GM23338 (cell line): ENCODE results near the gene CFAP77. TPM values are rescaled to one million over a fixed set of nuclear protein-coding genes. Genes with fewer than 3 reads are reported as not detected.

ENCODE experiments used
- ATAC-seq: fragments of 200-7000 bp; cut with Tn5 transposase; 3 replicates; pipeline ENCODE4 v1.9.1; 2020
- DNase-seq: peaks from one replicate; pipeline ENCODE4 v3.0.0-alpha.2; 2015; ENCODE audit warnings: low spot score
- H2AFZ ChIP-seq: fragments of 200-600 bp; sonication (generic); 2 replicates; pipeline ENCODE4 v1.8.0; 2016; ENCODE audit warnings: antibody characterized with exemption, mild to moderate bottlenecking, moderate library complexity
- H3F3A ChIP-seq: fragments of 200-600 bp; sonication (generic); replicated peaks from 2 replicates; pipeline ENCODE4 v1.8.0; 2017; ENCODE audit warnings: antibody characterized with exemption, mixed run types, low read depth
- H3K27ac ChIP-seq: fragments of 200-600 bp; sonication (generic); 2 replicates; pipeline ENCODE4 v1.6.1; 2016; ENCODE audit warnings: low read depth
- H3K27me3 ChIP-seq: fragments of 200-600 bp; sonication (generic); 2 replicates; pipeline ENCODE4 v1.8.0; 2016; ENCODE audit warnings: mild to moderate bottlenecking, mixed run types, moderate library complexity; ENCODE audit not compliant: insufficient read depth
- H3K36me3 ChIP-seq: fragments of 200-600 bp; sonication (generic); 2 replicates; pipeline ENCODE4 v1.8.0; 2016; ENCODE audit warnings: mild to moderate bottlenecking; ENCODE audit not compliant: insufficient read depth
- H3K4me1 ChIP-seq: fragments of 200-600 bp; sonication (generic); 2 replicates; pipeline ENCODE4 v1.8.0; 2016; ENCODE audit warnings: mild to moderate bottlenecking, moderate library complexity; ENCODE audit not compliant: insufficient read depth
- H3K4me2 ChIP-seq: fragments of 200-600 bp; sonication (generic); 2 replicates; pipeline ENCODE4 v1.7.1; 2017; ENCODE audit warnings: mixed run types
- H3K4me3 ChIP-seq: fragments of 200-600 bp; sonication (generic); 2 replicates; pipeline ENCODE4 v1.6.1; 2016; ENCODE audit warnings: mixed run types
- H3K79me2 ChIP-seq: fragments of 200-600 bp; sonication (generic); replicated peaks from 2 replicates; pipeline ENCODE4 v1.8.0; 2017; ENCODE audit warnings: mild to moderate bottlenecking; ENCODE audit not compliant: insufficient read depth
- H3K9me2 ChIP-seq: fragments of 200-600 bp; sonication (generic); 2 replicates; pipeline ENCODE4 v1.8.0; 2017; ENCODE audit not compliant: insufficient read depth
- H4K20me1 ChIP-seq: fragments of 200-600 bp; sonication (generic); replicated peaks from 2 replicates; pipeline ENCODE4 v1.8.0; 2017; ENCODE audit warnings: mild to moderate bottlenecking; ENCODE audit not compliant: insufficient read depth
- H3K27ac Mint-ChIP-seq: 2 replicates; pipeline ENCODE4 v1.8.0; 2020; ENCODE audit warnings: inconsistent platforms, mild to moderate bottlenecking, moderate library complexity, mixed read lengths
- H3K27me3 Mint-ChIP-seq: 3 replicates; pipeline ENCODE4 v1.8.0; 2022; ENCODE audit warnings: low read depth, mild to moderate bottlenecking, moderate library complexity, mixed read lengths, inconsistent platforms; ENCODE audit not compliant: insufficient read depth, poor library complexity
- H3K36me3 Mint-ChIP-seq: 3 replicates; pipeline ENCODE4 v1.8.0; 2021; ENCODE audit warnings: low read depth, mild to moderate bottlenecking, inconsistent platforms, moderate library complexity, mixed read lengths
- H3K4me1 Mint-ChIP-seq: 3 replicates; pipeline ENCODE4 v1.8.0; 2020; ENCODE audit warnings: mild to moderate bottlenecking, inconsistent platforms, mixed read lengths
- H3K4me3 Mint-ChIP-seq: 3 replicates; pipeline ENCODE4 v1.8.0; 2021; ENCODE audit warnings: moderate library complexity, mild to moderate bottlenecking, inconsistent platforms, mixed read lengths
- H3K9me3 Mint-ChIP-seq: 3 replicates; pipeline ENCODE4 v1.8.0; 2020; ENCODE audit warnings: moderate library complexity, mild to moderate bottlenecking, inconsistent platforms, mixed read lengths
- CREB1 ChIP-seq: fragments of 250-450 bp; sonication (Bioruptor Pico); IDR thresholded peaks from 2 replicates; pipeline ENCODE4 v1.5.0; 2020; ENCODE audit warnings: low read depth, mild to moderate bottlenecking, moderate library complexity
- EZH2 ChIP-seq: fragments of 200-600 bp; sonication (generic); IDR thresholded peaks from one replicate; pipeline ENCODE4 v1.8.0; 2017; ENCODE audit warnings: antibody characterized with exemption, mild to moderate bottlenecking, low read depth; ENCODE audit not compliant: unreplicated experiment
- EZH2phosphoT487 ChIP-seq: fragments of 200-600 bp; sonication (generic); IDR thresholded peaks from one replicate; pipeline ENCODE4 v1.8.1; 2018; ENCODE audit warnings: antibody characterized with exemption; ENCODE audit not compliant: unreplicated experiment
- JUNB ChIP-seq: IDR thresholded peaks from one replicate; pipeline ENCODE4 v1.6.1; 2016; ENCODE audit warnings: antibody characterized with exemption; ENCODE audit not compliant: unreplicated experiment
- NANOG ChIP-seq: IDR thresholded peaks from 2 replicates; pipeline ENCODE4 v1.6.1; 2016; ENCODE audit warnings: antibody characterized with exemption, borderline replicate concordance
- POLR2AphosphoS5 ChIP-seq: IDR thresholded peaks from 2 replicates; pipeline ENCODE4 v1.6.1; 2016; ENCODE audit warnings: antibody characterized with exemption, low read depth
- STAT1 ChIP-seq: IDR thresholded peaks from one replicate; pipeline ENCODE4 v1.6.1; 2016; ENCODE audit warnings: antibody characterized with exemption; ENCODE audit not compliant: unreplicated experiment
- ZNF114 ChIP-seq: fragments of 250-450 bp; sonication (Bioruptor Pico); IDR thresholded peaks from 2 replicates; pipeline ENCODE4 v1.5.0; 2020; ENCODE audit warnings: mild to moderate bottlenecking, moderate library complexity
- ZNF331 ChIP-seq: fragments of 250-450 bp; sonication (Bioruptor Pico); IDR thresholded peaks from 2 replicates; pipeline ENCODE4 v1.5.0; 2020; ENCODE audit warnings: low read depth, mild to moderate bottlenecking, moderate library complexity
- polyA plus RNA-seq: library from polyadenylated mRNA; unstranded; fragments of >200 nt; fragmentation: Nextera tagmentation; extraction: Ambion mirVana; gene quantifications from 2 replicates; pipeline ENCODE4 v1.2.1, GENCODE V29; 2016
- total RNA-seq: library from RNA; depleted of rRNA; stranded (reverse); fragments of >200 nt; shearing (Covaris generic); gene quantifications from 2 replicates; pipeline ENCODE4 v1.2.3, GENCODE V29; 2014
- TF ChIP-seq, protein P1 (sequence below): IDR thresholded peaks from one replicate; pipeline ENCODE4 v1.6.1; 2018; ENCODE audit warnings: antibody characterized with exemption; ENCODE audit not compliant: unreplicated experiment
- TF ChIP-seq, protein P2 (sequence below): IDR thresholded peaks from 2 replicates; pipeline ENCODE4 v1.6.1; 2016; ENCODE audit warnings: antibody characterized with exemption
- TF ChIP-seq, protein P3 (sequence below), 2 experiments: fragments of 200-600 bp in 1 of 2; sonication (generic) in 1 of 2; conservative IDR thresholded peaks; 2 replicates each; pipeline versions ENCODE4 v1.5.1 to v1.6.1; 2016 to 2017; ENCODE audit warnings: antibody characterized with exemption in 2 of 2, low read depth in 2 of 2, mild to moderate bottlenecking in 2 of 2, moderate library complexity in 1 of 2
- TF ChIP-seq, protein P4 (sequence below): fragments of 250-450 bp; sonication (Bioruptor Pico); IDR thresholded peaks from 2 replicates; pipeline ENCODE4 v1.5.0; 2020; ENCODE audit warnings: mild to moderate bottlenecking, moderate library complexity

The CFAP77 gene
- total and polyA plus RNA-seq, 2 experiments from 2014 or later: 0.97 to 1.3 TPM

DNA sequence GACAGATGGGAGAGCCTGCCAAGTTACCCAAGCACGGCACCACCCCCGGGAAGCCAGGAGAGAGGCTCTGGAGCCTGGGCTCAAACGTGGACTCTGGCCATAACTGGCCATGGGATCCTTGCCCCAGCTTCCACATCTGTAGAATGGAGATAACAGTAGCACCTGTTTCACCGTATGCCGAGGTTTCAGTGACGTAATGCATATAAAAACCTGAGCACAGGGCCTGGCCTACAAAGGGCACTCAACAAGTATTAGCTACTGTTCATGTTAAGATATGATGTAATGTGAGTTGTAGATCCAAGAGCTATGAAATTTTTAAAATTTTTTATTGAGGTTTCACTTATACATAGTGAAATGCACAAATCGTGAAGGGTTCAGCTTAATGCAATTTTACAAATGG lies 90.2 kb downstream of the CFAP77 start:
- no peak overlapping the region for H3K4me3 ChIP-seq
- no peak overlapping the region for H3K27ac ChIP-seq
- ATAC-seq (no peak), DNase-seq (no peak)
- H3K4me1 Mint-ChIP-seq: peaks cover 22% of the 10 kb centered on the region
- no peaks in the 10 kb centered on the region for H3K36me3 Mint-ChIP-seq
- H3K4me2 ChIP-seq: no peak overlapping the region
- H2AFZ ChIP-seq: no peak overlapping the region
- TF ChIP-seq, protein P1, sequence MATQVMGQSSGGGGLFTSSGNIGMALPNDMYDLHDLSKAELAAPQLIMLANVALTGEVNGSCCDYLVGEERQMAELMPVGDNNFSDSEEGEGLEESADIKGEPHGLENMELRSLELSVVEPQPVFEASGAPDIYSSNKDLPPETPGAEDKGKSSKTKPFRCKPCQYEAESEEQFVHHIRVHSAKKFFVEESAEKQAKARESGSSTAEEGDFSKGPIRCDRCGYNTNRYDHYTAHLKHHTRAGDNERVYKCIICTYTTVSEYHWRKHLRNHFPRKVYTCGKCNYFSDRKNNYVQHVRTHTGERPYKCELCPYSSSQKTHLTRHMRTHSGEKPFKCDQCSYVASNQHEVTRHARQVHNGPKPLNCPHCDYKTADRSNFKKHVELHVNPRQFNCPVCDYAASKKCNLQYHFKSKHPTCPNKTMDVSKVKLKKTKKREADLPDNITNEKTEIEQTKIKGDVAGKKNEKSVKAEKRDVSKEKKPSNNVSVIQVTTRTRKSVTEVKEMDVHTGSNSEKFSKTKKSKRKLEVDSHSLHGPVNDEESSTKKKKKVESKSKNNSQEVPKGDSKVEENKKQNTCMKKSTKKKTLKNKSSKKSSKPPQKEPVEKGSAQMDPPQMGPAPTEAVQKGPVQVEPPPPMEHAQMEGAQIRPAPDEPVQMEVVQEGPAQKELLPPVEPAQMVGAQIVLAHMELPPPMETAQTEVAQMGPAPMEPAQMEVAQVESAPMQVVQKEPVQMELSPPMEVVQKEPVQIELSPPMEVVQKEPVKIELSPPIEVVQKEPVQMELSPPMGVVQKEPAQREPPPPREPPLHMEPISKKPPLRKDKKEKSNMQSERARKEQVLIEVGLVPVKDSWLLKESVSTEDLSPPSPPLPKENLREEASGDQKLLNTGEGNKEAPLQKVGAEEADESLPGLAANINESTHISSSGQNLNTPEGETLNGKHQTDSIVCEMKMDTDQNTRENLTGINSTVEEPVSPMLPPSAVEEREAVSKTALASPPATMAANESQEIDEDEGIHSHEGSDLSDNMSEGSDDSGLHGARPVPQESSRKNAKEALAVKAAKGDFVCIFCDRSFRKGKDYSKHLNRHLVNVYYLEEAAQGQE: no peak
- TF ChIP-seq, protein P2, sequence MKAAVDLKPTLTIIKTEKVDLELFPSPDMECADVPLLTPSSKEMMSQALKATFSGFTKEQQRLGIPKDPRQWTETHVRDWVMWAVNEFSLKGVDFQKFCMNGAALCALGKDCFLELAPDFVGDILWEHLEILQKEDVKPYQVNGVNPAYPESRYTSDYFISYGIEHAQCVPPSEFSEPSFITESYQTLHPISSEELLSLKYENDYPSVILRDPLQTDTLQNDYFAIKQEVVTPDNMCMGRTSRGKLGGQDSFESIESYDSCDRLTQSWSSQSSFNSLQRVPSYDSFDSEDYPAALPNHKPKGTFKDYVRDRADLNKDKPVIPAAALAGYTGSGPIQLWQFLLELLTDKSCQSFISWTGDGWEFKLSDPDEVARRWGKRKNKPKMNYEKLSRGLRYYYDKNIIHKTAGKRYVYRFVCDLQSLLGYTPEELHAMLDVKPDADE: no peak
- no peak for TF ChIP-seq STAT1
- TF ChIP-seq, protein P3, sequence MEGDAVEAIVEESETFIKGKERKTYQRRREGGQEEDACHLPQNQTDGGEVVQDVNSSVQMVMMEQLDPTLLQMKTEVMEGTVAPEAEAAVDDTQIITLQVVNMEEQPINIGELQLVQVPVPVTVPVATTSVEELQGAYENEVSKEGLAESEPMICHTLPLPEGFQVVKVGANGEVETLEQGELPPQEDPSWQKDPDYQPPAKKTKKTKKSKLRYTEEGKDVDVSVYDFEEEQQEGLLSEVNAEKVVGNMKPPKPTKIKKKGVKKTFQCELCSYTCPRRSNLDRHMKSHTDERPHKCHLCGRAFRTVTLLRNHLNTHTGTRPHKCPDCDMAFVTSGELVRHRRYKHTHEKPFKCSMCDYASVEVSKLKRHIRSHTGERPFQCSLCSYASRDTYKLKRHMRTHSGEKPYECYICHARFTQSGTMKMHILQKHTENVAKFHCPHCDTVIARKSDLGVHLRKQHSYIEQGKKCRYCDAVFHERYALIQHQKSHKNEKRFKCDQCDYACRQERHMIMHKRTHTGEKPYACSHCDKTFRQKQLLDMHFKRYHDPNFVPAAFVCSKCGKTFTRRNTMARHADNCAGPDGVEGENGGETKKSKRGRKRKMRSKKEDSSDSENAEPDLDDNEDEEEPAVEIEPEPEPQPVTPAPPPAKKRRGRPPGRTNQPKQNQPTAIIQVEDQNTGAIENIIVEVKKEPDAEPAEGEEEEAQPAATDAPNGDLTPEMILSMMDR (conservative IDR thresholded peaks at IDR 0.05; ENCODE audit: low read depth in 2 of 2): no peak
- TF ChIP-seq, protein P4, sequence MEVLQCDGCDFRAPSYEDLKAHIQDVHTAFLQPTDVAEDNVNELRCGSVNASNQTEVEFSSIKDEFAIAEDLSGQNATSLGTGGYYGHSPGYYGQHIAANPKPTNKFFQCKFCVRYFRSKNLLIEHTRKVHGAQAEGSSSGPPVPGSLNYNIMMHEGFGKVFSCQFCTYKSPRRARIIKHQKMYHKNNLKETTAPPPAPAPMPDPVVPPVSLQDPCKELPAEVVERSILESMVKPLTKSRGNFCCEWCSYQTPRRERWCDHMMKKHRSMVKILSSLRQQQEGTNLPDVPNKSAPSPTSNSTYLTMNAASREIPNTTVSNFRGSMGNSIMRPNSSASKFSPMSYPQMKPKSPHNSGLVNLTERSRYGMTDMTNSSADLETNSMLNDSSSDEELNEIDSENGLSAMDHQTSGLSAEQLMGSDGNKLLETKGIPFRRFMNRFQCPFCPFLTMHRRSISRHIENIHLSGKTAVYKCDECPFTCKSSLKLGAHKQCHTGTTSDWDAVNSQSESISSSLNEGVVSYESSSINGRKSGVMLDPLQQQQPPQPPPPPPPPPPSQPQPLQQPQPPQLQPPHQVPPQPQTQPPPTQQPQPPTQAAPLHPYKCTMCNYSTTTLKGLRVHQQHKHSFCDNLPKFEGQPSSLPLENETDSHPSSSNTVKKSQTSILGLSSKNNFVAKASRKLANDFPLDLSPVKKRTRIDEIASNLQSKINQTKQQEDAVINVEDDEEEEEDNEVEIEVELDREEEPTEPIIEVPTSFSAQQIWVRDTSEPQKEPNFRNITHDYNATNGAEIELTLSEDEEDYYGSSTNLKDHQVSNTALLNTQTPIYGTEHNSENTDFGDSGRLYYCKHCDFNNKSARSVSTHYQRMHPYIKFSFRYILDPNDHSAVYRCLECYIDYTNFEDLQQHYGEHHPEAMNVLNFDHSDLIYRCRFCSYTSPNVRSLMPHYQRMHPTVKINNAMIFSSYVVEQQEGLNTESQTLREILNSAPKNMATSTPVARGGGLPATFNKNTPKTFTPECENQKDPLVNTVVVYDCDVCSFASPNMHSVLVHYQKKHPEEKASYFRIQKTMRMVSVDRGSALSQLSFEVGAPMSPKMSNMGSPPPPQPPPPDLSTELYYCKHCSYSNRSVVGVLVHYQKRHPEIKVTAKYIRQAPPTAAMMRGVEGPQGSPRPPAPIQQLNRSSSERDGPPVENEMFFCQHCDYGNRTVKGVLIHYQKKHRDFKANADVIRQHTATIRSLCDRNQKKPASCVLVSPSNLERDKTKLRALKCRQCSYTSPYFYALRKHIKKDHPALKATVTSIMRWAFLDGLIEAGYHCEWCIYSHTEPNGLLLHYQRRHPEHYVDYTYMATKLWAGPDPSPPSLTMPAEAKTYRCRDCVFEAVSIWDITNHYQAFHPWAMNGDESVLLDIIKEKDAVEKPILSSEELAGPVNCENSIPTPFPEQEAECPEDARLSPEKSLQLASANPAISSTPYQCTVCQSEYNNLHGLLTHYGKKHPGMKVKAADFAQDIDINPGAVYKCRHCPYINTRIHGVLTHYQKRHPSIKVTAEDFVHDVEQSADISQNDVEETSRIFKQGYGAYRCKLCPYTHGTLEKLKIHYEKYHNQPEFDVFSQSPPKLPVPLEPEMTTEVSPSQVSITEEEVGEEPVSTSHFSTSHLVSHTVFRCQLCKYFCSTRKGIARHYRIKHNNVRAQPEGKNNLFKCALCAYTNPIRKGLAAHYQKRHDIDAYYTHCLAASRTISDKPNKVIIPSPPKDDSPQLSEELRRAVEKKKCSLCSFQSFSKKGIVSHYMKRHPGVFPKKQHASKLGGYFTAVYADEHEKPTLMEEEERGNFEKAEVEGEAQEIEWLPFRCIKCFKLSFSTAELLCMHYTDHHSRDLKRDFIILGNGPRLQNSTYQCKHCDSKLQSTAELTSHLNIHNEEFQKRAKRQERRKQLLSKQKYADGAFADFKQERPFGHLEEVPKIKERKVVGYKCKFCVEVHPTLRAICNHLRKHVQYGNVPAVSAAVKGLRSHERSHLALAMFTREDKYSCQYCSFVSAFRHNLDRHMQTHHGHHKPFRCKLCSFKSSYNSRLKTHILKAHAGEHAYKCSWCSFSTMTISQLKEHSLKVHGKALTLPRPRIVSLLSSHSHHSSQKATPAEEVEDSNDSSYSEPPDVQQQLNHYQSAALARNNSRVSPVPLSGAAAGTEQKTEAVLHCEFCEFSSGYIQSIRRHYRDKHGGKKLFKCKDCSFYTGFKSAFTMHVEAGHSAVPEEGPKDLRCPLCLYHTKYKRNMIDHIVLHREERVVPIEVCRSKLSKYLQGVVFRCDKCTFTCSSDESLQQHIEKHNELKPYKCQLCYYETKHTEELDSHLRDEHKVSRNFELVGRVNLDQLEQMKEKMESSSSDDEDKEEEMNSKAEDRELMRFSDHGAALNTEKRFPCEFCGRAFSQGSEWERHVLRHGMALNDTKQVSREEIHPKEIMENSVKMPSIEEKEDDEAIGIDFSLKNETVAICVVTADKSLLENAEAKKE (CRISPR knock-in tag): no peak
- no peak for TF ChIP-seq EZH2
- TF ChIP-seq ZNF114: no peak
- no peak for TF ChIP-seq JUNB
- no peak for TF ChIP-seq CREB1 (CRISPR knock-in tag)
- no peak for TF ChIP-seq ZNF331 (CRISPR knock-in tag)
- TF ChIP-seq NANOG: no peak
- no peak for TF ChIP-seq EZH2phosphoT487
- TF ChIP-seq POLR2AphosphoS5: no peak
- no peaks in the 10 kb centered on the region for H3K27me3 ChIP-seq
- H3K9me3 Mint-ChIP-seq: no peaks in the 10 kb centered on the region
- peaks cover 4% of the 10 kb centered on the region for H3K27me3 Mint-ChIP-seq
- H3F3A ChIP-seq: no peaks in the 10 kb centered on the region
- no peaks in the 10 kb centered on the region for H3K9me2 ChIP-seq
- H3K4me3 Mint-ChIP-seq: no peak overlapping the region
- peaks cover 13% of the 10 kb centered on the region for H3K4me1 ChIP-seq
- H3K79me2 ChIP-seq: no peaks in the 10 kb centered on the region
- no peaks in the 10 kb centered on the region for H3K36me3 ChIP-seq
- H3K27ac Mint-ChIP-seq: no peak overlapping the region
- H4K20me1 ChIP-seq: no peaks in the 10 kb centered on the region
